Dendritic cell treated with granulocyte-macrophage colony-stimulating factor and Interleukin-4, amounts not matched to agents 40 ng/mL and 50 ng/mL, for 4 days (primary cell): Measurements from ENCODE around the gene ISG20.
"Not testable (repeated sequence)": the region's sequence is repeated elsewhere in the genome, so short reads cannot be mapped to it uniquely, and the experiment has no call there.

Source experiments
- H3K27ac Mint-ChIP-seq: one replicate; pipeline ENCODE4 v1.8.0; 2022; ENCODE audit warnings: mild to moderate bottlenecking, mixed read lengths
- H3K27me3 Mint-ChIP-seq: one replicate; pipeline ENCODE4 v1.8.0; 2022; ENCODE audit warnings: mild to moderate bottlenecking, mixed read lengths
- H3K36me3 Mint-ChIP-seq: one replicate; pipeline ENCODE4 v1.8.0; 2022; ENCODE audit warnings: low read depth, mixed read lengths
- H3K4me1 Mint-ChIP-seq: one replicate; pipeline ENCODE4 v1.8.0; 2022; ENCODE audit warnings: low read depth, mixed read lengths
- H3K4me3 Mint-ChIP-seq: one replicate; pipeline ENCODE4 v1.8.0; 2022; ENCODE audit warnings: mild to moderate bottlenecking, moderate library complexity, mixed read lengths
- H3K9me3 Mint-ChIP-seq: one replicate; pipeline ENCODE4 v1.8.0; 2022; ENCODE audit warnings: mixed read lengths
- intact Hi-C: fragments of 100-400 bp; cut with micrococcal nuclease; formaldehyde crosslinking; loops from one replicate; pipeline ENCODE4 v1.15.0; 2022

The ISG20 gene

GRCh38 chr15:88636654-88637053, 2.2 kb upstream of the ISG20 start:
- H3K36me3 Mint-ChIP-seq, result peaks cover 14% of the 10 kb centered on the region
- peaks cover 49% of the 10 kb centered on the region for H3K4me1 Mint-ChIP-seq
- no peak overlapping the region for H3K4me3 Mint-ChIP-seq

DNA sequence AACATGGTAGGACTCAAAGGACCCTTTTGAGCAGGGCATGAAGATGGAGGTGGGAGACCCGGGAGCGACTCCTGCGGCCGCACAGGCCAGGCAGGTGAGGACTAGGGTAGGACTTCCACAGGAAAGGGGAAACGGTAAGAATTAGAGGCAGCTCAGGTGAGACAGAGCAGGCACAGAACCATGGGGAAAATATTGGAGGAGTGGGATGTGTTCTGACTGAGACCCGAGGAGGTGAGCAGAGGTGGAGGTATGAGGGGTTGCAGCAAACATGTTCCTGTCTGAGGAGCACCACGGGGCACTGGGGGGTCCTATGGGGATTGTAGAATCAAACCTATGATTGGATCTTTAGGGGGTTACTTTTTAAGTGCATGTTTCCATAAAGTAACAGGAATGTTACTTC, 1.4 kb upstream of the ISG20 start:
- Mint-ChIP-seq H3K27me3 (no peaks in the 10 kb centered on the region), H3K4me1 (peaks cover 41% of the 10 kb centered on the region), H3K9me3 (no peaks in the 10 kb centered on the region), H3K27ac (peak overlapping the region; percentile 0), H3K36me3 (peaks cover 8% of the 10 kb centered on the region), H3K4me3 (no peak overlapping the region)
- intact Hi-C loops, result no loop called here

More at GRCh38 chr15:88636654-88637053, 2.2 kb upstream of the ISG20 start:
- no peaks in the 10 kb centered on the region for H3K9me3 Mint-ChIP-seq
- no peak overlapping the region for H3K27ac Mint-ChIP-seq
- no peaks in the 10 kb centered on the region for H3K27me3 Mint-ChIP-seq
- intact Hi-C loops, result no loop called here

DNA sequence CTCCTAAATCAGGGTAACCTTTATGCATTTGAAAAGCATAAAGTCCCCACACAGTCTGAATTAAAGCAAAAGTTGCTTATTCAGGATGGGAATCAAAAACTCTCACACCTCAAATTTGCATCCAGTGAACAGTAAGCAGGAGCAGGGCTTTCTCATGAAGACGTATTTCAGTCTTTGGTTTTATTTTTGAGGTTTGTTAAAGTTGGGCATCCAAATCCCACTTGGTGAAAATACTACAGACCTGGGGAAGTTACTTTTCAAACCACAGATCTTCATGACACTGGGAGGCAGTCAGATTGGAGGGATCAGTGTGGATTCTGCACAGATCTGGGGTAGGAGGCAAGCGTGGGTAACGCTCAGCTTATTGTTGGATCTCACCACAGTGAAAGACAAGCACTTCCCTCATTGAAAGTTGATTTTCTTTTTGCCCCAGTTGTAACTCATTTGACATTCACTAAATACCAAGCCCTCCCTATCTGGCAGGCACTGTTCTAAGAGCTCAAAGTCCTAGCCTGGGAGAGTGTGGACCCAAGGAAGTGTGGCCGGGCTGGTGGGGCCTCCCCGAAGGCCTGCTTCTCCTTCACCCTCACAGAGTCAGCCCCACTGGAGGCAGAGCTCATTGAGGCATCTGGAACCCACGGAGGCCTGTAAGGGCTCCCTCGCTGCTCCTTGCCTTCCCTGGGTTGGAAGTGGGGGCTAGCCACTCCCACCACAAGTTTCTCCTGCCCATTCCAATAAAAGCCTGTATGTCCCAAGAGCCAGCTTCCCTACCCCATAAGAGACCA, 783 bp upstream of the ISG20 start:
- H3K27me3 Mint-ChIP-seq, result no peaks in the 10 kb centered on the region
- H3K4me1 Mint-ChIP-seq, result peaks cover 37% of the 10 kb centered on the region
- intact Hi-C loops, result no loop called here
- H3K36me3 Mint-ChIP-seq, result peaks cover 4% of the 10 kb centered on the region
- H3K9me3 Mint-ChIP-seq, result no peaks in the 10 kb centered on the region
- peak overlapping the region; percentile 87 for H3K4me3 Mint-ChIP-seq
- H3K27ac Mint-ChIP-seq, result peak overlapping the region; percentile 86

DNA sequence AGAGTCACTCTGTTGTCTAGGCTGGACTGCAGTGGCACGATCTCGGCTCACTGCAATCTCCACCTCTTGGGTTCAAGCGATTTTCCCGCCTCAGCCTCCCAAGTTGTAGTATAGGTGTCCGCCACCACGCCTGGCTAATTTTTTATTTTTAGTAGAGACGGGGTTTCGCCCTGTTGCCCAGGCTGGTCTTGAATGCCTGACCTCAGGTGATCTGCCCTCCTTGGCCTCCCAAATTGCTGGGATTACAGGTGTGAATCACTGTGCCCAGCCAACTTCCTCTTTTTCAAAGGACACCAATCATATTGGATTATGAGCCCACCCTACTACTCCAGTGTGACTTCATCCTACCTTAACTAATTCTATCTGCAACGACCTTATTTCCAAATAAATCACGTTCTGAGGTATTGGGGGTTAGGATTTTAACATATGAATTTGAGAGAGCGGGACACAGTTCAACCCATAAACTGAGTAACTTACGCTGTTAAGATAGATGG, 3.2 kb downstream of the ISG20 start:
- Mint-ChIP-seq H3K27me3 (no peaks in the 10 kb centered on the region), H3K4me3 (no peak overlapping the region), H3K36me3 (no peaks in the 10 kb centered on the region), H3K9me3 (no peaks in the 10 kb centered on the region), H3K4me1 (peaks cover 34% of the 10 kb centered on the region), H3K27ac (no peak overlapping the region)
- intact Hi-C loops, result no loop called here

- H3K27me3 Mint-ChIP-seq, H3K9me3 Mint-ChIP-seq, H3K27ac Mint-ChIP-seq, intact Hi-C loops, H3K4me3 Mint-ChIP-seq, H3K36me3 Mint-ChIP-seq: not testable (repeated sequence)
- H3K4me1 Mint-ChIP-seq, result peaks cover 29% of the 10 kb centered on the region
Observed at GRCh38 chr15:88642514-88642913, 3.7 kb downstream of the ISG20 start.

GRCh38 chr15:88644741-88645140, 5.9 kb downstream of the ISG20 start:
- intact Hi-C loops, result no loop called here
- Mint-ChIP-seq H3K4me3 (no peak overlapping the region), H3K36me3 (no peaks in the 10 kb centered on the region), H3K4me1 (peaks cover 19% of the 10 kb centered on the region), H3K9me3 (no peaks in the 10 kb centered on the region), H3K27ac (no peak overlapping the region), H3K27me3 (no peaks in the 10 kb centered on the region)

DNA sequence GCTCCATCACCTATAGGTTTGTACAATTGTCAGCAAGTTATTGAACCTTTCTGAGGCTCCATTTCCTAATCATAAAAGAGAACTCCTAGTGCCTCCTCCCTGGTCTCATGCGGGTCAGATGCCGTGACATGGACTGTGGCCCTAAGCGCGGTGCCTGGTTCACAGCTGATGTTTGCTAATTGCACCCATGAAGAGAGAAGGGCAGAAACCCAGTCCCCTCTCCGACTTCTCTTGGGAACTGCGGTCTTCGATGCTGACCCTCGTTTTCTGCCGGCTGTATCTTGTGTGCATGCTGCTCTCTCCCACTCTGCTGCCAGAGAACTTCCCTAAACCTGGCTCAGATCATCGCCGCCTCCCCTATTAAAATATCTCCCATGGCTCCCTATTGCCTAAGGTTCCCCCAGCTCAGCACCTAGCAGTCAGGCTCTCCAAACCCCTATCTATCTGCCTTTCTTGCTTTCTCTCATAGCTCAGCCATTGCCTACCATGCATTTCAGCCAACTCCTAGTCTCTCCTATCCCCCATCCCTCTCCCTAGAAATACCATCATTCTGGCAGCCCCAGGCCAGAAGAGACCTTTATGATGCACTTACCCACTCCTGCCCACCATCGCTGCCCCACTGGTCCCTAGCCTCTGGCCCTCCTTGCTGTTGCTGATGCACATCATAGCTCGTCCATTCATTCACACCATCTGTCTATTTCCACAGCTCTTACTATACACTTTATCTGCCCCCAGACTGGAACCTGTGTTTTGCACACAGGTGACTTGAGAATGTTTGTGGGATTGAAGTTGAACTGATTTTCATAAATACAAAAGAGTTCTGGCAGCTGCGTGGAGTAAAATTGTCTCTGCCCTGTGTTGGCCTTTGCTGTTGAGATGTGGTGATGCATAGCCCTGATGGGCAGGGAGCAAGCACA, 6.6 kb downstream of the ISG20 start:
- no peaks in the 10 kb centered on the region for H3K27me3 Mint-ChIP-seq
- no peaks in the 10 kb centered on the region for H3K9me3 Mint-ChIP-seq
- H3K4me1 Mint-ChIP-seq, result peaks cover 14% of the 10 kb centered on the region
- intact Hi-C loops, result no loop called here
- H3K4me3 Mint-ChIP-seq, result no peak overlapping the region
- H3K36me3 Mint-ChIP-seq, result no peaks in the 10 kb centered on the region
- peak overlapping the region; percentile 3 for H3K27ac Mint-ChIP-seq

- no peak overlapping the region for H3K4me3 Mint-ChIP-seq
- no peaks in the 10 kb centered on the region for H3K36me3 Mint-ChIP-seq
- intact Hi-C loops, result no loop called here
- H3K4me1 Mint-ChIP-seq, result peaks cover 13% of the 10 kb centered on the region
- no peaks in the 10 kb centered on the region for H3K27me3 Mint-ChIP-seq
- no peak overlapping the region for H3K27ac Mint-ChIP-seq
- no peaks in the 10 kb centered on the region for H3K9me3 Mint-ChIP-seq
Observed at GRCh38 chr15:88646088-88646405, 7.2 kb downstream of the ISG20 start.

DNA sequence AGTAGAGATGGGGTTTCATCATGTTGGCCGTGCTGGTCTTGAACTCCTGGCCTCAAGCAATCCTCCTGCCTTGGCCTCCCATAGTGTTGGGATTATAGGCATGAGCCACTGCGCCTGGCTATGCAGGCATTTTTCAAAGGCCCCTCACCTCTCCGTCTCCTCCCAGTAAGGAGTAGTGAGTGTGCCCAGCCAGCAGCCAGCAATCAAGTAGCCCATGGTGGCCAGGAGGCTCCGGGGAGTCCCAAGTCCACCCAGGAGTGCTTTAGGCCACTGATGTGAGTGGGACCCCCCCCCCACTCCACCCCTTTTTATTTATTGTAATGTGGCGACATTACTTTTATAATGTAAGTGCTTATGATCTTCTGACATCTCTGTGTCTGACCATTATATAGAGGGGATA, 8.1 kb downstream of the ISG20 start:
- intact Hi-C loops, result no loop called here
- no peaks in the 10 kb centered on the region for H3K27me3 Mint-ChIP-seq
- H3K4me3 Mint-ChIP-seq, result no peak overlapping the region
- no peaks in the 10 kb centered on the region for H3K9me3 Mint-ChIP-seq
- H3K27ac Mint-ChIP-seq, result no peak overlapping the region
- peaks cover 13% of the 10 kb centered on the region for H3K4me1 Mint-ChIP-seq
- H3K36me3 Mint-ChIP-seq, result no peaks in the 10 kb centered on the region

- no peak overlapping the region for H3K4me3 Mint-ChIP-seq
- intact Hi-C loops, result no loop called here
Observed at GRCh38 chr15:88647351-88648105, 8.7 kb downstream of the ISG20 start.

DNA sequence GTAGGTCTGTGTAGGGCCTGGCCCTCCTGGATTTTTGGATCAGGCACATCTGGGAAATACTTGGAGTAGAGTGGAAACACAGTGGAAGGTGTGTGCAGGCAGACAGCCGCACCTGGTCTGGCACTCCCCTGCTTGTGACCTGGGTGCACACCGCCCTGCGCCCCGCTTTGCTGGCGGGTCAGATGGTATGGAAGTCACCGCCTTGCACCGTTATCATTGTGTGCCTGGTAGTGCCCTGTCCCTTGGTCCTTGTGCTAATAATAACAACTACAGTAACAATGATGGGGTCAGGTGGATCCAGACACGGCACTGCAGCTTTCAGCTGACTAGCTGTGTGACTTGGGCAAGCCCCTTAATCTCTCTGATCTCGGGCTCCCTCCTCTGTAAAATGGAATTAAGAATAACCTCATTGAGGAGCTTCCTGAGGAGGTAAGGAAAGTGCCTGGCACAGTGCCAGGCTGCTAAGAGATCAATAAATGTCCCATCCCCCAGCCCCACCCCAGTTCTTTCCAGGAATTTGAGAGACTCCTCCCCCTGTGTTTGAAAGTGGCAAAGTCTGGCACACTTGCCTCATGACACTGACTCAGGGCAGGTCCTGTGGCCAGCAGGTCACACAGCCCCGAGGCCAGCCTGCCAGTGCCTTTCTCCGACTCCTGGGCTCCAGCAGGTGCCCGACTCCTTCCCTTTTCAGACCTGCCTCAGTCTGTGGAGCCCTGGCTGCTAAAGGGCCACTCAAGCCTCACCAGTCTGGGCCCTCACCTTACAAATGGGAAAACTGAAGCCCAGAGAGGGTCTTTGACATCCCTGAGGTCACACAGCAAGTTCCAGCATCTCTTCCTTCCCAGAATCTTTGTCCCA, 9.8 kb downstream of the ISG20 start:
- Mint-ChIP-seq H3K36me3 (no peaks in the 10 kb centered on the region), H3K27me3 (no peaks in the 10 kb centered on the region), H3K27ac (peak overlapping the region; percentile 21), H3K4me3 (no peak overlapping the region), H3K9me3 (no peaks in the 10 kb centered on the region), H3K4me1 (peaks cover 13% of the 10 kb centered on the region)
- intact Hi-C loops, result no loop called here

More at GRCh38 chr15:88647351-88648105, 8.7 kb downstream of the ISG20 start:
- Mint-ChIP-seq H3K9me3 (no peaks in the 10 kb centered on the region), H3K36me3 (no peaks in the 10 kb centered on the region), H3K27me3 (no peaks in the 10 kb centered on the region), H3K4me1 (peaks cover 13% of the 10 kb centered on the region), H3K27ac (no peak overlapping the region)

GRCh38 chr15:88649286-88649733, 10.5 kb downstream of the ISG20 start:
- Mint-ChIP-seq H3K27ac (peak overlapping the region; percentile 21), H3K9me3 (no peaks in the 10 kb centered on the region), H3K36me3 (no peaks in the 10 kb centered on the region), H3K4me1 (peaks cover 13% of the 10 kb centered on the region), H3K27me3 (no peaks in the 10 kb centered on the region), H3K4me3 (no peak overlapping the region)
- intact Hi-C loops, result no loop called here
